Islet of Langerhans (tissue), 1 donor: ENCODE measurements around the gene TEAD2.
"Not testable (repeated sequence)": the region's sequence is repeated elsewhere in the genome, so short reads cannot be mapped to it uniquely, and the experiment has no call there.

Source experiments
- FAIRE-seq: peaks from one replicate; lab custom pipeline; 2011; peaks lifted over from hg19 to GRCh38; lab: Jason Lieb, UNC

Gene TEAD2

DNA sequence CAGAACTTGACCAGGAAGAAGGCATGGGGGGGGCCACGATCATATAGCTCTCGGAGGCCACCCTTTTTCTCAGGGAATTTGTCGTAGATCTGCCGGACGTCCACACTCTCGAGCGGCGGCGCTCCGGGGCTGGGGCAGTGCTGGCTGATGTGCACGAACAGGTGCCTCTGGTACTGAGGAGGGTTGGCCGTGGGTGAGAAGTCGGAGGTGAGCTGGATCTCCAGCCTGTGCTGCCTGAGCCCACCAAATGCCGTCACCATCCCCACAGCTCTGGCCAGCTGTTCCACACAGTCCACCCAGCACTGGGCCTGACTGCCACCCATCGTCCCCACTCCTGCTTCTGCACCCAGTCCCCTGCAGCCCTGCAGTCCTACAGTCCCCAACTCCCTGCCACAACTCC, 15.0 kb downstream of the TEAD2 start:
- FAIRE-seq: no peak

DNA sequence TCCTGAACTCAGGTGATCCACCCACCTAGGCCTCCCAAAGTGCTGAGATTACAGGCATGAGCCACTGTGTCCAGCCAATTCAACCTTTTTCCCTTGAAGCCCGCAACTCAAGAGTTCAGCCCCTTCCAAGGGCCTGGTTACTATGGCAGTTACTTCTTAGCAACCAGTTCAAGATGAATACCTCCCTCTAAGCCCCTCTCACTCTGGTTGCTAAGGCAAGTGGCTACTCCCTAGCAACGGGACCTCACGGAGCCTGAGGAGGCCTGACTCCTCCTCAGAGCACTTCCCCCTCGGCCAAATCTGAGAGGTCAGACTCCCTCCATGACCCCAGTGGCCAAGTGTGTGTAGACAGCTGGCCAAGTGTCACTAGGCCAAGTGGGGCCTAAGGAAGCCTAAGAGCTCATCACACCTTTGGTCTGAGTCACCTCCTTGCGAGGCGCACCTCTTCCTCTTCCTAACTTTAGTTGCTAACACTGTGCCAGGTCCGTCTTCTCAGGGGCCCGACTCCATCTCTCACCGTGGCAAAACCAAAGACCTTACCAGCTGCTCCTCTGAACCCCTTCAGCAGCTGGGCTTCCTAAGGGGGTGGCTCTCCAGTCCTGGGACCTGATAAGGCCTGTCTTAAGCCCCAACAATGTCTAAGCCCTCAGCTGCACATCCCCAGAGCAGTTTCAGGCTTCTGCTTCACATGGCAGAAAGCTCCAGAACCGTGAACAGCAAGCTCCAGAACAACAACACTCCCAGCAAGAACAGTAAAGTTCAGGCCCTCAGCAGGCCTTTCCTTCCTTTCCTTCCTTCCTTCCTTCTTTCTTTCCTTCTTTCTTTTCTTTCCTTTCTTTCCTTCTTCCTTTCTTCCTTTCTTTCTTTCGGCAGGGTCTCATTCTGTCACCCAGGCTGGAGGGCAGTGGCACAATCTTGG, 17.5 kb downstream of the TEAD2 start:
- FAIRE-seq: no peak

DNA sequence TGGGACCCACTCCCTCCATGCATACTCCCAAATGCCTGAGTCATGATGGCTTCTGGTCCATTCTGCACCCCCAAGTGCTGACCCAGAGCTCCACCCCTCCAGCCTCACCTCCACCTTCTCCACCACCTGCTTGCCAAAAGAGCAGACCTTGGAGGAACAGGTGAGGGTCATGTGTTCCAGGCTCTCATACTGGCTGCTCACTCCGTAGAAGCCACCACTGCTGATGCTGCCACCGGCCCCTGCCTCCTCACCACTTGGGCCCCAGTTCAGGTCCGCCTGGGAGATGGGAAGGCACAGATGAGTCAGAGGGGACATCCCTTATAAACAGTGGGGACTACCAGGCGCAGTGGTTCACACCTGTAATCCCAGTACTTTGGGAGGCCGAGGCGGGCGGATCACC, 19.1 kb downstream of the TEAD2 start:
- FAIRE-seq: no peak

DNA sequence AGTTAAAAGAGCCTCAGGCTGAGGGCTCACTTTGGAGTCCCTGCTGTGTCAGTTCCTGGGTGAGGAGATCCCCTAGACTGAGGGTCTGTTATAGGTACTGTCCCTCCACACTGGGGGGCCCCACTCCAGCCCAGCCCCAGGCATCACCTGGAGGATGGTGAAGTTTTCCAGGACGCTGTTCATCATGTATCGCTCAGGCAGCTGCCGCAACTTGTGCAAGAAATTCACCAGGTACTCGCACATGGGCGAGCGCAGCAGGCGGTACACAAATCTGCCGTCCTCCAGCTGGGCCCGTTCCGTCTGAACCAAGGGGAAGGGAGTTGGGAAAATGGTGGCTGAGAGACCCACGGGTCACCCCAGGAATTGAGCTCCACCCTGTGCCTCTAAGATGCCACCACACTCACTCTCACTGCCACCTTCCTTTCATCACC, 19.9 kb downstream of the TEAD2 start:
- FAIRE-seq: no peak

DNA sequence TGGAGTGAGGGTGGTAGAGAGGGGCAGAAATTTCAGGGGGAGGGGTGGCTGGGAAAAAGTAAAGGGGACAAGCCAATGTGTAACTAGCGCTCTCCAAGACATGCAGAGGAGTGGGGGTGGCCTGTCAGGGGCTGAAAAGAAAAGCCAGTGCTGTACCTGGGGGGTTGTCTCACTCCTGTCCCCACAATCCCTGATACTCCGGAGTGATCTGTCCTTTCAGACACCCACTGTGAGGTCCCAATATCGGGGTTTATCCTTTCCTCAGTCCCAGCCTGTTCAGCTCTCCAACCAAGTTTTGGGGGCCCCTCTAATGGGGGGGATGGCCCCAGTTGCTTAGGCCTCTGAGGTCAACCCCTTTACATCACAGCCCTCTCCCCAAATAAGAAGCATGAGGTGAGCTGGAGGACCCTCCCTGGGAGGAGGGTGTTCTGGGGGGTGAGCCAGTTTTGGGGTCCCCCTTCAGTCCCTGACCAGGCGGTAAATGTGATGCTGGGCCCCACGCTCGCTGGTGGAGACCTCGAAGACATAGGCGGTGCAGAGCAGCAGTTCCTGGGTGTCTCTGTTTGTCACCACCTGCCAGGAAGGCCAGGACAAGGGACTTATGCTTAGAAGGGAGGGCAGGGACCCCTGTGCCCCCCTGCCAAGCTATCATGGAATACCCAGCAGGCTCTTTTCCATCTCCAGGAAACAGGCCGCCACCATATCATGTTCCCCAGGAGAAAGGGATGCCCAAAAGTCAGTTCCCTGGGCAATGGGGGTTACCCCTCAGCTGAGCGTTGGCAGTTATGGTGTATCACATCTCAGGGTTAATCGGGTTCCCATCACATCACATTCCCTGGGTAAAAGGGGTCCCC, 21.1 kb downstream of the TEAD2 start:
- no peak for FAIRE-seq

DNA sequence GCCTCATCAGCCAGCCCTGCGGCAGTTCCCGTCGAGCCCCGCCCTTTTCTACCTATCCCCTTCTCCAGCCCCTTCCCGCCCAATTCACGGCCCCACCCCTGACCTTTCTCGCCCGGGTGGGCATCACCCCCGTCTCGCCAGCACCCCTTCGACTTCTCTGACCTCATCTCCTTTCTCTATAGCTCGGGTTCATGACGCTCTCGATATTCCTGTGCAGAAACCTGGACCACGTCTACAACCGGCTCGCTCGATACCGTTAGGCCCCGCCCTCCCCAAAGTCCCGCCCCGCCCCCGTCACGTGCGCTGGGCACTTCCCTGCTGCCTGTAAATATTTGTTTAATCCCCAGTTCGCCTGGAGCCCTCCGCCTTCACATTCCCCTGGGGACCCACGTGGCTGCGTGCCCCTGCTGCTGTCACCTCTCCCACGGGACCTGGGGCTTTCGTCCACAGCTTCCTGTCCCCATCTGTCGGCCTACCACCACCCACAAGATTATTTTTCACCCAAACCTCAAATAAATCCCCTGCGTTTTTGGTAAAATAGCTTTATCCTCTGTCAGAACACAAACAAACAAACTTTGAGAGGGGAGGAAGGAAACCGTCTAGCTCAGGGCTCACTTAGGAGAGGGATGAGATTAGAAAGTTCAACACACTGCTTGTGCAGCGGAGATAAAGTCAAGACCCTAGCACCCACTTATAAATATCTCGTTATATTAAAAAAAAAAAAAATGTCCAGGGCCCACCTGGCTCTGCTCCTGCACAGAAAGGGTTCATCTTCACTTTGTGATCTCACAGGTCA, 21.9 kb downstream of the TEAD2 start:
- no peak for FAIRE-seq

DNA sequence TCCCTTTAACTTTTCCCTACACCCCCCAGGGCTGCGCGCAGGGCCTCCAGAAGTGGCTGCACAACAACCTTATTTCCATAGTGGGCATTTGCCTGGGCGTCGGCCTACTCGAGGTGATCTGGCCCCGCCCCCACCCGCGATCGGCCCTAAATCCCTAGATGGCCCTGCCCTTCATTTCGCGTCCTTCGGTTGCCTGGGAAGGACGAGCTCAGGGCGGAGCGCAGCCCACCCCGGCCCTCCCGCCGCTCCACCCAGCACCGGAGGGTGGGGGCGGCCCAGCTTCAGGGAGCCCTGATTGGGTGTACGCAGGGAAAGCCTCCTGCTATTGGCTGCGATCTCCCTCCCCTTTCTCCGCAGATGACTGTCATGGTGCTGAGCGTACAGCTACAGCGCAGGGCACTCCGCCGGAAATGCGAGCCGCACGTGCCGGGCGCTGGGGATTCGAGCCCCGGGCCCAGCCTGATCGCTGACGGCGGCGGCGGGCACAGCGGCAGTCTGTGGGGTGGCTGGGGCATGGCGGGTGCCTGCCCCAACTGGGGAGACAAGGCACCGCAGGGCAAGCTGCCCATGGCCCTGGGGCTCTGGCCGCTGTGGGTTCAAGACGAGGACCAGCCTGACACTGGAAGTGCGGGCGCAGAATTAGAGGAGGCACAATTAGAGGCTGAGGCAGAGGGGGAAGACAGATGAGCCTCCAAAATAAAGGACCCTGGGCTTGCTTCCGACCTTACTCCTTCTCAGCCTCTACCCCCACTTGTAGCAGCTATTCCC, 22.7 kb downstream of the TEAD2 start:
- FAIRE-seq: no peak

DNA sequence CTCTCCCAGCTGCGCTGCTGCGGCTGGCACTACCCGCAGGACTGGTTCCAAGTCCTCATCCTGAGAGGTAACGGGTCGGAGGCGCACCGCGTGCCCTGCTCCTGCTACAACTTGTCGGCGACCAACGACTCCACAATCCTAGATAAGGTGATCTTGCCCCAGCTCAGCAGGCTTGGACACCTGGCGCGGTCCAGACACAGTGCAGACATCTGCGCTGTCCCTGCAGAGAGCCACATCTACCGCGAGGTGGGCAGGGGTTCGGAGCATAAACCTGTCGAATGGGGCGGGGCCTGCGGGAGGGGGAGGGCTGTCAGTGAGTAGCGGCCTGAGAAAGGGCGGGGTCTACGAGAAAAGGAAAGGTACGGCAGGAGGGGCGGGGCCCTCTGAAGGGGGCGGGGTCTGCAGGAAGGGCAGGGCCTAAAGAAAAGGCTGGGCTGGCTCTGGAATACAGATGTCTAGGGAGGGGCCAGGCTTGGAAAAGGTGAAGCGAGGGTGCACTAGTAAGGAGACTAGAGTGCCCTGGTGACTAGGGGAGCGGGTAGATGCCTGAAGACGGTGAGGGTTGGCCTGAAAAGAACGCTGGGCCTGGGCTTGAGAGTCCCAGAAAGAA, 23.4 kb downstream of the TEAD2 start:
- FAIRE-seq: no peak

DNA sequence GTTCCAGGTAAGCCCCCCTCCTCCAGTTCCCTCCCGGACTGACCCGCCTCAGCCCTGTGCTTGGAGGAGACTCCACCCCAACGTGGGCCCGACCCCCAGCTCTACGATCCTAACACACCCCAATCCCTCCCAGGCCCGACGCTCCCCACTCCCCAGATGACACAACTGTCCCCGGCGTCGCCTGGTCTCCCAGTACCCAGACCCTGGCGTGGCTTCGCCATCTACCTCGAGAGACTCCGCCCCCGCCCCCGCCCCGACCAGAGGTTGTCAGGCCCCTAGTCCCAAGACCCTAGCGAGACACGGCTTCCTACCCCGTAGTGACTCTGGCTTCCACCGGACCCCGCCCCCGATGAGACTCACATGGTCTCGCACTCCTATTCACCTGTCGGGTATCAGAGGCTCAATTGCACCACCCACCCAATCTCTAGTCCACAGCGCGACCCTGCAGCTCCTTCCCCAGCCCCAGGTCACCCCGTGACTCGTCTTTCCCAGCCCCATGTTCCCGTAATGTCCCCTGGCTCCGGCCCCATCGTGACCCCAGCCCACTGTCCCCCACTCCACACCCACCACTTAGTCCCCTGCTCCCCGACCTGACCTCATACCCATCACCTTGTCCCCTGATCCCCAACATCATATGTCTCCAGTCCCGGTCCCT, 24.1 kb downstream of the TEAD2 start:
- no peak for FAIRE-seq

DNA sequence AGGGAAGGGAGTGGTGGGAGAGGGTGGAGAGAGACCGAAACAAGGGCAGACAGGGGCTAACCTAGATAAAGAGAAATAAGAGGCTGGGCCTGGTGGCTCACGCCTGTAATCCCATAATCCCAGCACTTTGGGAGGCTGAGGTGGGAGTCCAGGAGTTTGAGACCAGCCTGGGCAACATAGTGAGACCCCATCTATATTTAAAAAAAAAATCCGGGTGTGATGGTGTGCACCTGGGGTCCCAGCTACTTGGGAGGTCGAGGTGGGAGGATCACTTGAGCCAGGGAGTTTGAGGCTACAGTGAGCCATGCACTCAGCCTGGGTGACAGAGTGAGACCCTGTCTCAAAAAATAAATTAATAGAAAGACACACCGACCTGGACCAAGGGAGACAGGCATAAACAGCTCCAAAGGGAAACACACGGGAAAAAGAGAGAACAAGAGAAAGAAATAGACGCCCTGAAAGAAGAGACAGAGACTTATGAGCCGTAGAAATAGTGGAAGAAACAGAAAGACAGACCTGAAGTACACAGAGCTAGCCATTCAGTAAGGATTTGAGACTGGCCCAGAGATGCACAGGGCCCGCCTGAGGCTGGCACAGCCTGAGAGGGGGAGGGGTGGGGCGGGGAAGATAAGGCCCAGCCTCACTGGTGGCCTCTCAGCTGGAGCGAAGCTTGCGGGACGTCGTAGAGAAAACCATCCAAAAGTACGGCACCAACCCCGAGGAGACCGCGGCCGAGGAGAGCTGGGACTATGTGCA, 24.8 kb downstream of the TEAD2 start:
- FAIRE-seq: no peak

DNA sequence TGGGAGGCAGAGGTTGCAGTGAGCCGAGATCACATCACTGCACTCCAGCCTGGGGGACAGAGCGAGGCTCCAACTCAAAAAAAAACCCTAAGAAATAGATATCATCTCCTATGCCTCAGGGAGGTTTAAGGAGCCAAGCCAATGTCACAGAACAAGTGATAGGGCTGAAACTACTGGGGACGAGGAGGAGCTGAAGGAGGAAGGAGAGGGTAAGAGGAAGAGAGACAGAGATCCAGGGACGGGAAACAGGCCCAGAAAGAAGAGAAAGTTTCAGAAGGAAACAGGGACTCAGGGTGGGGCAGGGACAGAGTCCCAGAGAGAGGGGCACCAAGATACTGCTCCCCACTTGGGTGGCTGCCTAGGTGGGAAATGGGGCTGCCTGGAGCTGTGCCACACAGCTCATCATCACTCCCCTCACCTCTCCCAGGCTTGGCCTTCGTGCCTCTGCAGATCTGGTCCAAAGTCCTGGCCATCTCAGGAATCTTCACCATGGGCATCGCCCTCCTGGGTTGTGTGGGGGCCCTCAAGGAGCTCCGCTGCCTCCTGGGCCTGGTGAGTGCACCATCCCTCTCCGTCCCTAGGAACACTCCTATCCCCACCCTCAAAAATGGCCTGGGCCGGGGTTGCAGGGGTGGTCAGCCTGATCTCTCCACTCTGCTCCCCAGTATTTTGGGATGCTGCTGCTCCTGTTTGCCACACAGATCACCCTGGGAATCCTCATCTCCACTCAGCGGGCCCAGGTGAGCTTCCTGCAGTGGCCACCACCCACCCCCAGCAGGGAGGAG, 25.5 kb downstream of the TEAD2 start:
- FAIRE-seq: no peak

DNA sequence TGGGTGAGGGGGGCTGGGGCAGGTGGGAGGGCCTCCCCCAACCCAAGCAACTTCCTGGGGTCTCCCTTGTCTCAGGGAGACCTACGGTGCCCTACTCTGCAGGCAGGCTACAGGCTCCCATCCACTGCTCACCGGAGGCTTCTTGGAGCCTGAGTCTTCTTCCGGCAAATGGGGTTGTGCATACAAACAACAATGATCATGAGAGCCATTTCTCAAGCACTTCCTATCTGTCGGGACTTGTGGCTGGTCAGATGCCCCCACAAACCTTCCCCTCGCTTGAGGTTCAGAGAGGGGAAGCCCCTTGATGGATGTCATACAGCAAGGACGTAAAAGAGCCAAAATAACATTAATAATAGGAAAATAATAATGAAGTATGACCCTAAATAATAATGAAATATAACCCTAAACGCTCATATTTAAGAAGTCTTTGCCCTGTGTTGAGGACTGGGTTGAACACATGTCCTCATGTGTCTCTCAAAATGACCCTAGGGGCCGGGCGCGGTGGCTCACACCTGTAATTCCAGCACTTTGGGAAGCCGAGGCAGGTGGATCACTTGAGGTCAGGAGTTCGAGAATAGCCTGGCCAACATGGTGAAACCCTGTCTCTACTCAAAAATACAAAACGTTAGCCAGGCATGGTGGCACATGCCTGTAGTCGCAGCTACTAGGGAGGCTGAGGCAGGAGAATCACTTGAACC, 26.3 kb downstream of the TEAD2 start:
- no peak for FAIRE-seq

DNA sequence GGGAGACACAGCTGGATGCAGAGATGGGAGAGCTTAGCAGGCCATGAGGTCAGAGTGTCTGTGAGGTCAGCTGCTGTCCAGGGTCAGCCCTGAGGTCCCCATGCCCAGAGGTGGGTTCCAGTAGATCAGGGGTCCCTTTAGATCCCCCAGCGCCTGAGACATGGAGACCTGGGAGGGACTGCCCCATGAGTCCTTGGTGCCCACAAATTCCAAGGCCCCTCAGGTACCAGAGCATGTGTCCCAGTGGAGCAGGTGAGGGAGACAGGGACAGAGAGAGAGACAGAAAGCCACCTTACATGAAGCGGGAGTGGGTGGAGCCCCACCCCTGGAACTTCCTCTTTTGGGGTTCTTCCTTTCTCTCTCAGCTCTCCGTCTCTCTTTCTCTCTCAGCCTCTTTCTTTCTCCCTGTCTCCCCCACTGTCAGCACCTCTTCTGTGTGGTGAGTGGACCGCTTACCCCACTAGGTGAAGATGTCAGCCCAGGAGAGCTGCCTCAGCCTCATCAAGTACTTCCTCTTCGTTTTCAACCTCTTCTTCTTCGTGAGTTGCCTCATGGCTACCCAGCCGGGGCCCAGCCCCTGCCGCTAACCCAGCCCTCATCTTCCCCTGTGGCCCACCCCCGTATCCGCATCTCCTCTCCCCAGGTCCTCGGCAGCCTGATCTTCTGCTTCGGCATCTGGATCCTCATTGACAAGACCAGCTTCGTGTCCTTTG, 27.0 kb downstream of the TEAD2 start, which contains the start of gene CD37:
Gene CD37, plus strand, starts transcription at position 336 of the 713 bp plus-strand sequence. Its CDS starts 135 bp downstream, at position 471.
- no peak for FAIRE-seq

DNA sequence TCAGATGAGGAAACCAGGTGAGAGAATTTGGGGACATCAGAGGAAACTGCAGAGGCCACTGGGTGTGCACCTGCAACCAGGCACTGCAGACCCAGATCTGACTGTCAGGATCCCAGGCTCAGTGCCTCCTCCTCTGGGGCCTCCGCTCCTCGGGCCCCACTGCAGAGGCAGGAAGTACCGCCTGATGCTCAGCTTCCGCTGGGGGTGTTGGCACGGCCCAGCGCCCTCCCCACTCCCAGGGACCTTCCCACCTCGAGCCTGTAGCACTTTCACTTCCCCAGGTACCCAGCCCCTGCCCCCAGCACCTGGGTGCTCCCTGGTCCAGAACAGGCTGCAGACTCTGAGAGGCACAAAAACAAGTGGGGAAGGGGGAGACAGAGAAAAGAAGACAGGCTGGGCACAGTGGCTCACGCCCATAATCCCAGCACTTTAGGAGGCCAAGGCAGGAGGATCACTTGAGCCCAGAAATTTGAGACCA, 28.4 kb downstream of the TEAD2 start:
- FAIRE-seq: no peak

DNA sequence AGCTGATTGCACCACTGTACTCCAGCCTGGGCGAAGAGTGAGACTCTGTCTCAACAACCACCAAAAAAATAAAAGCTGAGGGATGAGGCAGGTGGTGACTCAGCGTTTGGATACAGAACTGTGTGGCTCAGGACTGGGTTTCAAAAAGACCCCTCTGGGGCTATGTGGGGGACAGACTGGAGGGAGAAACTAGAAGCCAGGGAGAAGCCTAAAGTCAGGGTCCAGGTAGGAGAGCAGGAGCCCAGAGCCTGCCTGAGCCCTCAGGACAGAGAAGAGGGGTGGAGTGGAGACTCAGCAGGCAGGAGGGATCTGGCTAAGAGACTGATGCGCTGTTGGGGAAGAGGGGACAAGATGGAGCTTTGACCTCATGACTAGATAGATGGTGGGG, 28.8 kb downstream of the TEAD2 start:
- FAIRE-seq: no peak

DNA sequence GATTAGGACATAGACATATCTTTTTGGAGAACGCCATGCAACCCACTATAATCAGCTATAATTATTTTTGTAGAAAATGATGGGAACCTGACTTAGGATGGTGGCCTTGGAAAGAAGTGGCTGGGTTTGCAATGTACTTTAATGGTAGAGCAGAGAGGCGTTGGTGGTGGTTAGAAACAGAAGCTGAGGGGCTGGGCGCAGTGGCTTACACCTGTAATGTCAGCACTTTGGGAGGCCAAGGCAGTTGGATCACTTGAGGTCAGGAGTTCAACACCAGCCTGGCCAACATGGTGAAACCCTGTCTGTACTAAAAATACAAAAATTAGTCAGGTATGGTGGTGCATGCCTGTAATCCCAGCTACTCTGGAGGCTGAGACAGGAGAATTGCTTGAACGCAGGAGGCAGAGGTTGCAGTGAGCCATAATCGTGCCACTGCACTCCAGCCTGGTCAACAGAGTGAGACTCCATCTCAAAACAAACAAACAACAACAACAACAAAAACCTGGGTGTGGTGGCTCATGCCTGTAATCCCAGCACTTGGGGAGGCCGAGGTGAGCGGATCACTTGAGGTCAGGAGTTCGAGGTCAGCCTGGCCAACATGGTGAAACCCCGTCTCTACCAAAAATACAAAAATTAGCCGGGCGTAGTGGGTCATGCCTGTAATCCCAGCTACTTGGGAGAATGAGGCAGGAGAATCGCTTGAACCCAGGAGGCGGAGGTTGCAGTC, 29.4 kb downstream of the TEAD2 start:
- not testable (repeated sequence) for FAIRE-seq

DNA sequence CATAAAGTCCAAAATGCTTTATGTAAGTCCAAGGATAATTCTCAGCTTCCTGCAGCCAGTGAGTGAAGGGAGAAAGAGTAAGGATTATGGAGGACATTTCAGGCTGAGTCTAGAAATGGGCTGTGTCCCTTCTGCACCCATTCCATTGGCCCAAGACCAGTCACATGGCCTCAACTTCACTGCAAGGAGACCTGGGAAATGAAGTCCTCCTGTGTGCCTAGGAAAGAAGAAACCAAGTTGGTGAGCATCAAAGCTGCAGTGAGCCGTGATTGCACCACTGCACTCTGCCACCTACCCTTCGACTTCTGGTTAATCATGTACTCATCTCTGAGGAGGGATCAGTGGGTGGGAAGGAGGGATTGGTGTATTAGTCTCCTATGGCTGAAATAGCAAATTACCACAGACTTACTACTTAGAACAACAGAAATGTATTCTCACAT, 30.6 kb downstream of the TEAD2 start:
- no peak for FAIRE-seq
